NCI-H187 treated with DMSO at 0.1 percent for 48 hours (cell line): ENCODE measurements around the gene QSOX2.

ENCODE experiments used
- DNase-seq: peaks from one replicate; lab custom pipeline; 2025; lab: John Stamatoyannopoulos, UW

The QSOX2 gene

GRCh38 chr9:136264441-136265405 lies 19.1 kb upstream of the QSOX2 start:
- DNase-seq = no peak

- no peak for DNase-seq
Observed at GRCh38 chr9:136264031-136264430, 18.4 kb upstream of the QSOX2 start.

- DNase-seq = no peak
Observed at GRCh38 chr9:136262671-136263178, 17.1 kb upstream of the QSOX2 start.

- no peak for DNase-seq
Observed at GRCh38 chr9:136261686-136262430, 16.2 kb upstream of the QSOX2 start.

GRCh38 chr9:136260936-136261472 lies 15.4 kb upstream of the QSOX2 start:
- no peak for DNase-seq

GRCh38 chr9:136260521-136260920 lies 14.9 kb upstream of the QSOX2 start:
- no peak for DNase-seq

- DNase-seq = no peak
Observed at GRCh38 chr9:136259836-136260235, 14.2 kb upstream of the QSOX2 start.

- DNase-seq = no peak
Observed at GRCh38 chr9:136259517-136259813, 13.9 kb upstream of the QSOX2 start.

- no peak for DNase-seq
Observed at GRCh38 chr9:136258786-136259516, 13.3 kb upstream of the QSOX2 start.

GRCh38 chr9:136258299-136258625 lies 12.7 kb upstream of the QSOX2 start:
- DNase-seq = no peak

GRCh38 chr9:136257381-136258298 lies 12.0 kb upstream of the QSOX2 start:
- DNase-seq = no peak

- DNase-seq = no peak
Observed at GRCh38 chr9:136255896-136256890, 10.6 kb upstream of the QSOX2 start.

- DNase-seq = no peak
Observed at GRCh38 chr9:136255166-136255538, 9.5 kb upstream of the QSOX2 start.

- DNase-seq = no peak
Observed at GRCh38 chr9:136254381-136255165, 9.0 kb upstream of the QSOX2 start.

GRCh38 chr9:136253246-136254130 lies 7.9 kb upstream of the QSOX2 start:
- DNase-seq = no peak

GRCh38 chr9:136252846-136253245 lies 7.2 kb upstream of the QSOX2 start:
- no peak for DNase-seq

- no peak for DNase-seq
Observed at GRCh38 chr9:136252281-136252680, 6.7 kb upstream of the QSOX2 start.
